Thoracic aorta (tissue), 2 donors: ENCODE data around the gene HSBP1. TPM values are rescaled to one million over a fixed set of nuclear protein-coding genes. Genes with fewer than 3 reads are reported as not detected.
A peak's percentile ranks its signal among the peaks of the same experiment; 100 is the strongest.

Source experiments
- ATAC-seq: fragments of 150-250 bp; one replicate; pipeline ENCODE4 v1.8.0; 2017; ENCODE audit warnings: low read depth; ENCODE audit not compliant: insufficient number of reproducible peaks, low FRiP score
- DNase-seq: peaks from one replicate; pipeline ENCODE4 v3.0.0-alpha.2; 2020; ENCODE audit warnings: low spot score
- H3K27ac ChIP-seq, 2 donors: fragments of 200-600 bp; sonication (generic); 1 replicate in 1 of 2; 2 replicates in 1 of 2; pipeline ENCODE4 v1.5.1; 2016; ENCODE audit warnings: mild to moderate bottlenecking in 2 of 2, moderate library complexity in 2 of 2
- H3K27me3 ChIP-seq: fragments of 200-600 bp; sonication (generic); replicated peaks from 2 replicates; pipeline ENCODE4 v1.6.0; 2016; ENCODE audit warnings: mild to moderate bottlenecking; ENCODE audit not compliant: insufficient read depth
- H3K36me3 ChIP-seq: fragments of 200-600 bp; sonication (generic); one replicate; pipeline ENCODE4 v1.5.1; 2016
- H3K4me1 ChIP-seq, 2 donors: fragments of 200-600 bp; sonication (generic); 1 replicate in 1 of 2; 2 replicates in 1 of 2; pipeline versions ENCODE4 v1.5.1 to v1.6.0; 2016; ENCODE audit warnings: low read depth in 2 of 2, mild to moderate bottlenecking in 1 of 2; ENCODE audit not compliant: control insufficient read depth in 1 of 2
- H3K4me3 ChIP-seq: fragments of 200-600 bp; sonication (generic); 2 replicates; pipeline ENCODE4 v1.5.1; 2016; ENCODE audit warnings: mild to moderate bottlenecking
- H3K9me3 ChIP-seq: fragments of 200-600 bp; sonication (generic); 2 replicates; pipeline ENCODE4 v1.5.1; 2016
- total RNA-seq, 2 donors: library from RNA; depleted of rRNA; stranded (reverse); fragments of >200 nt; gene quantifications; one replicate each; pipeline versions ENCODE4 v1.1.0 to v1.2.3, GENCODE V29; 2016
- TF ChIP-seq, protein P1 (sequence below): fragments of 200-600 bp; sonication (generic); IDR thresholded peaks from one replicate; pipeline ENCODE4 v1.5.1; 2019; ENCODE audit warnings: antibody characterized with exemption

Gene HSBP1
- total RNA-seq, 2 donors from 2014 or later = 11.0 to 15.0 TPM

DNA sequence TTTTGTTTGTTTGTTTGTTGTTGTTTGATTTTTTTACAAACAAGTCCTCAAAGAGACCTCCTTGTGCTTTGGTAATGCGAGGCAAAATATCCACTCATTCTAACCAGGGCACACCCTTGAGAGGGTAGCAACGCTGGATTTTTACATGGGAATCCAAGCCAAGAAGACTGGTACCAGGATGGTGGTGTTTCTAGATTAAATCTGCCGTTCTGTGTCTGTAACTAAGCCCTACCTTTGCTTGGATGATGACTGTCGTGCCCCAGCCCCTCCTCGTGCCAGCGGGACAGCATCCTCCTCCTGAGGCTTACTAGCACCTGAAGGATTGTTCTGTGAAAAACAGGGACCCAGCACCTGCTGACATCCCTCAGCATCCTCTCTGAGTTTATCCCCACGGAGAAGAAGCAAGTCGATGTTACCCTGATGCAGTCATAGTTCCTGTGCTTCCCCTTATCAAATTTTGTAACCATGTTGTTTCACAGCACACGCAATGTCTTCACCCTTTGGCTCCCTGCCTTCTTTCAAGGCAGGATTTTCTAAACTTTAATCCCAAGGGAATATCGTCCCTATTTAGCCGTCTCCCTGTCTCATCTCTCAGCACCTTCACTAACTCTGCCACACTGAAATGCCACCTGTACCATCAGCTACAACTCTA, 5.1 kb upstream of the HSBP1 start:
- Histone ChIP-seq H3K27ac (peak overlapping the region in 1 of 2 donors; percentile 10), H3K36me3 (no peaks in the 10 kb centered on the region), H3K4me1 (peaks cover 2 to 7% of the 10 kb centered on the region in 2 donors), H3K9me3 (no peaks in the 10 kb centered on the region), H3K4me3 (peak overlapping the region; percentile 60), H3K27me3 (no peaks in the 10 kb centered on the region)
- DNase-seq = no peak
- TF ChIP-seq, protein P1, sequence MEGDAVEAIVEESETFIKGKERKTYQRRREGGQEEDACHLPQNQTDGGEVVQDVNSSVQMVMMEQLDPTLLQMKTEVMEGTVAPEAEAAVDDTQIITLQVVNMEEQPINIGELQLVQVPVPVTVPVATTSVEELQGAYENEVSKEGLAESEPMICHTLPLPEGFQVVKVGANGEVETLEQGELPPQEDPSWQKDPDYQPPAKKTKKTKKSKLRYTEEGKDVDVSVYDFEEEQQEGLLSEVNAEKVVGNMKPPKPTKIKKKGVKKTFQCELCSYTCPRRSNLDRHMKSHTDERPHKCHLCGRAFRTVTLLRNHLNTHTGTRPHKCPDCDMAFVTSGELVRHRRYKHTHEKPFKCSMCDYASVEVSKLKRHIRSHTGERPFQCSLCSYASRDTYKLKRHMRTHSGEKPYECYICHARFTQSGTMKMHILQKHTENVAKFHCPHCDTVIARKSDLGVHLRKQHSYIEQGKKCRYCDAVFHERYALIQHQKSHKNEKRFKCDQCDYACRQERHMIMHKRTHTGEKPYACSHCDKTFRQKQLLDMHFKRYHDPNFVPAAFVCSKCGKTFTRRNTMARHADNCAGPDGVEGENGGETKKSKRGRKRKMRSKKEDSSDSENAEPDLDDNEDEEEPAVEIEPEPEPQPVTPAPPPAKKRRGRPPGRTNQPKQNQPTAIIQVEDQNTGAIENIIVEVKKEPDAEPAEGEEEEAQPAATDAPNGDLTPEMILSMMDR = no peak
- ATAC-seq = no peak

DNA sequence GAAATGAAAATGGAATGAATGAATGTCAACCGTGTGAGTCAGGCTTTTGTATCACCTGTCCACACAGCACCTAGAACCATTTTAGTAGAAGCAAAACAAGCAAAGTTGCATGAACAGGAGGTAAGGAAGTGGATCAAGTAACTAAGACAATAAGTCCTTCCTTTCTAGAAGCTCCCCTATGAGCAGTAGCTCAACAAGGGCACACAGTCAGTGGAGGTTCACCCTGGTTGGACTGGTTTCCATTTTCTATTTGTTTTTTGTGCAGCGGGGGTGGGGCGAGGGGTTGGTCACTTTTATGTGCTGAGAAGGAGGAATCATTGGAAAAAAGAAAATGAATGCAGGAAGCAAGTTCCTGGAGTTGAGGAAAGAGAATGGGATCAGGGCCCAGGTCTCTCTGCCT, 4.0 kb upstream of the HSBP1 start:
- TF ChIP-seq, protein P1 = no peak
- Histone ChIP-seq H3K27ac (no peak overlapping the region), H3K36me3 (no peaks in the 10 kb centered on the region), H3K9me3 (no peaks in the 10 kb centered on the region), H3K27me3 (no peaks in the 10 kb centered on the region), H3K4me1 (peaks cover 6 to 11% of the 10 kb centered on the region in 2 donors), H3K4me3 (no peak overlapping the region)
- no peak for ATAC-seq
- no peak for DNase-seq

DNA sequence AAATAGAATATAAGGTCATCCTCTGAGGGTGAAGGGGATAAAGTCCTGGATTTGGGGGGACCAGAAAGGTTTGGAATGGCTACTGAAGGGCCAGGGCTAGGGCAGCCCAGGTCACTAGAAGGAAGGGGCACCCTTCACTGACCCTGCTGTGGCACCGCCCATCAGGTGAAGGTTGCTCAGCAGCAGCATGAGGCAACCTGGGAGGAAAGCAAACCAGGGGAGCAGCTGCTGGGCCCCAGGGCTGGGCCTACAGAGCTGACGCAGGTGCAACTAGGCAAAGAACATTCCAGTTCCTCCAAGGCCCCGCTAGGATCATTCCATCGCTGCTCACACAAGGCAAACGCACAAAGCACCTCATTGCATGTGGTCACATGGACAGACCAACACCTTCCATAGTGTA, 3.4 kb upstream of the HSBP1 start:
- H3K27ac ChIP-seq = no peak overlapping the region
- H3K9me3 ChIP-seq = no peaks in the 10 kb centered on the region
- no peak for ATAC-seq
- no peaks in the 10 kb centered on the region for H3K36me3 ChIP-seq
- H3K4me1 ChIP-seq = peaks cover 11 to 17% of the 10 kb centered on the region in 2 donors
- no peak for DNase-seq
- H3K27me3 ChIP-seq = no peaks in the 10 kb centered on the region
- no peak overlapping the region for H3K4me3 ChIP-seq
- TF ChIP-seq, protein P1 = no peak

DNA sequence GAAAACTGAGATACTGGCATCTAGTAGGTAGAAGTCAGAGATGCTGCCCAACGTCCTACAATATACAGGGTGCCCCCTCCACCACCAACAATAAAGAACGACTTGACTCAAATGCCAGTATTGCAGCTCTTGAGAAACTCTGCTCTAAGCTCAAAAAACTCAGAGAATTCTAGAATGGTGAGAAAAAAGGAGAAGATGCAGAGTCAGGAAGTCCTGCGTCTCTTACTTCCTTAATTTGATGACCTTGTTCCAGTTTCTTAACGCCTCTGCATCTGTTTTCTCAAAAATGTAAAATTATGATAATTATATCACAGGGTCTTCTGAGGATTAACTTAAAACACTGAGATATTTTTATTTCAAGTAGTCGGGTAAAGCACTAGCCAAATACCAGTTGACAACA, 1.7 kb upstream of the HSBP1 start:
- DNase-seq (no peak), ATAC-seq (no peak)
- H3K4me1 ChIP-seq = peaks cover 14 to 34% of the 10 kb centered on the region in 2 donors
- H3K36me3 ChIP-seq = no peaks in the 10 kb centered on the region
- H3K4me3 ChIP-seq = no peak overlapping the region
- H3K9me3 ChIP-seq = no peaks in the 10 kb centered on the region
- TF ChIP-seq, protein P1 = no peak
- no peaks in the 10 kb centered on the region for H3K27me3 ChIP-seq
- no peak overlapping the region for H3K27ac ChIP-seq

DNA sequence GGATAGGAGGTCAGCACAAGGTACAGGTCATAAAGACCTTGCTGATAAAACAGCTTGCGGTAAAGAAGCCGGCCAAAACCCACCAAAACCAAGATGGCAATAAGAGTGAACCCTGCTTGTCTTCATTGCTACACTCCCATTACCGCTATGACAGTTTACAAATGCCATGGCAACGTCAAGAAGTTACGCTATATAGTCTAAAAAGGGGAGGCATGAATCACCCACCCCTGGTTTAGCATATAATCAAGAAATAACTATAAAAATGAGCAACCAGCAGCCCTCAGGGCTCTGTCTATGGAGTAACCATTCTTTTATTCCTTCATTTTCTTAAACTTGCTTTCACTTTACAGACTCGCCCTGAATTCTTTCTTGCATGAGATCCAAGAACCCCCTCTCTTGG, 1.0 kb upstream of the HSBP1 start:
- Histone ChIP-seq H3K4me3 (no peak overlapping the region), H3K27me3 (no peaks in the 10 kb centered on the region), H3K36me3 (no peaks in the 10 kb centered on the region), H3K4me1 (peaks cover 14 to 41% of the 10 kb centered on the region in 2 donors), H3K27ac (no peak overlapping the region), H3K9me3 (no peaks in the 10 kb centered on the region)
- DNase-seq (no peak), ATAC-seq (no peak)
- TF ChIP-seq, protein P1 = no peak
